ES-I3 (cell line): ENCODE results near the gene TRIOBP.

Source experiments
- H3K36me3 ChIP-seq: 2 replicates; pipeline ENCODE4 v1.6.1; 2013; ENCODE audit warnings: mild to moderate bottlenecking, low read length, control low read depth, moderate library complexity; ENCODE audit not compliant: insufficient read depth
- H3K4me1 ChIP-seq: 2 replicates; pipeline ENCODE4 v1.6.1; 2013; ENCODE audit warnings: mild to moderate bottlenecking, control low read depth, low read length; ENCODE audit not compliant: insufficient read depth
- H3K9ac ChIP-seq: 2 replicates; pipeline ENCODE4 v1.6.1; 2013; ENCODE audit warnings: low read depth, mild to moderate bottlenecking, low read length, moderate library complexity
- H3K9me3 ChIP-seq: 2 replicates; pipeline ENCODE4 v1.6.1; 2013; ENCODE audit warnings: mild to moderate bottlenecking, low read length, moderate library complexity; ENCODE audit not compliant: control insufficient read depth, insufficient read depth

The TRIOBP gene

GRCh38 chr22:37659897-37660708 lies 36.7 kb upstream of the TRIOBP start:
- no peak overlapping the region for H3K9ac ChIP-seq
- H3K36me3 ChIP-seq, result no peaks in the 10 kb centered on the region; the same call in 1 of the 2 replicates
- no peaks in the 10 kb centered on the region for H3K9me3 ChIP-seq
- H3K4me1 ChIP-seq, result peaks cover 4% of the 10 kb centered on the region; the same call in 1 of the 2 replicates

- no peaks in the 10 kb centered on the region; the same call in 1 of the 2 replicates for H3K36me3 ChIP-seq
- H3K9ac ChIP-seq, result no peak overlapping the region
- peaks cover 4% of the 10 kb centered on the region; the same call in 1 of the 2 replicates for H3K4me1 ChIP-seq
- H3K9me3 ChIP-seq, result no peaks in the 10 kb centered on the region
Observed at GRCh38 chr22:37660709-37661045, 36.2 kb upstream of the TRIOBP start.

- Histone ChIP-seq H3K9me3 (no peaks in the 10 kb centered on the region), H3K4me1 (peaks cover 4% of the 10 kb centered on the region; the same call in 1 of the 2 replicates), H3K9ac (no peak overlapping the region), H3K36me3 (peaks cover 1% of the 10 kb centered on the region; the same call in 1 of the 2 replicates)
Observed at GRCh38 chr22:37661160-37661924, 35.5 kb upstream of the TRIOBP start.

- Histone ChIP-seq H3K36me3 (peaks cover 2% of the 10 kb centered on the region; the same call in 1 of the 2 replicates), H3K4me1 (peaks cover 4% of the 10 kb centered on the region; the same call in 1 of the 2 replicates), H3K9ac (no peak overlapping the region), H3K9me3 (no peaks in the 10 kb centered on the region)
Observed at GRCh38 chr22:37662039-37662438, 34.8 kb upstream of the TRIOBP start.

- Histone ChIP-seq H3K36me3 (peaks cover 2% of the 10 kb centered on the region; the same call in 1 of the 2 replicates), H3K4me1 (peaks cover 4% of the 10 kb centered on the region; the same call in 1 of the 2 replicates), H3K9me3 (no peaks in the 10 kb centered on the region), H3K9ac (no peak overlapping the region)
Observed at GRCh38 chr22:37663521-37664140, 33.2 kb upstream of the TRIOBP start.

GRCh38 chr22:37664249-37665101 lies 32.4 kb upstream of the TRIOBP start:
- Histone ChIP-seq H3K9ac (no peak overlapping the region), H3K36me3 (peaks cover 2% of the 10 kb centered on the region; the same call in 1 of the 2 replicates), H3K4me1 (peaks cover 4% of the 10 kb centered on the region; the same call in 1 of the 2 replicates), H3K9me3 (no peaks in the 10 kb centered on the region)

- Histone ChIP-seq H3K36me3 (peaks cover 2% of the 10 kb centered on the region; the same call in 1 of the 2 replicates), H3K9ac (no peak overlapping the region), H3K9me3 (no peaks in the 10 kb centered on the region), H3K4me1 (peaks cover 4% of the 10 kb centered on the region; the same call in 1 of the 2 replicates)
Observed at GRCh38 chr22:37665487-37665886, 31.4 kb upstream of the TRIOBP start.

GRCh38 chr22:37669586-37669985 lies 27.3 kb upstream of the TRIOBP start:
- H3K9ac ChIP-seq, result no peak overlapping the region
- no peaks in the 10 kb centered on the region for H3K9me3 ChIP-seq
- peaks cover 2% of the 10 kb centered on the region; the same call in 1 of the 2 replicates for H3K36me3 ChIP-seq
- H3K4me1 ChIP-seq, result peaks cover 3% of the 10 kb centered on the region; the same call in 1 of the 2 replicates

- H3K4me1 ChIP-seq, result peaks cover 3% of the 10 kb centered on the region; the same call in 1 of the 2 replicates
- H3K9ac ChIP-seq, result no peak overlapping the region
Observed at GRCh38 chr22:37672206-37672919, 24.5 kb upstream of the TRIOBP start.

GRCh38 chr22:37672920-37673455 lies 23.9 kb upstream of the TRIOBP start:
- no peaks in the 10 kb centered on the region for H3K9me3 ChIP-seq
- no peak overlapping the region for H3K9ac ChIP-seq
- H3K4me1 ChIP-seq, result peaks cover 3% of the 10 kb centered on the region; the same call in 1 of the 2 replicates
- H3K36me3 ChIP-seq, result no peaks in the 10 kb centered on the region

More at GRCh38 chr22:37672206-37672919, 24.5 kb upstream of the TRIOBP start:
- H3K36me3 ChIP-seq, result no peaks in the 10 kb centered on the region
- H3K9me3 ChIP-seq, result no peaks in the 10 kb centered on the region

- H3K36me3 ChIP-seq, result no peaks in the 10 kb centered on the region
- peaks cover 7% of the 10 kb centered on the region for H3K4me1 ChIP-seq
- H3K9me3 ChIP-seq, result no peaks in the 10 kb centered on the region
- H3K9ac ChIP-seq, result no peak overlapping the region
Observed at GRCh38 chr22:37674248-37674647, 22.6 kb upstream of the TRIOBP start.

GRCh38 chr22:37674951-37675929 lies 21.6 kb upstream of the TRIOBP start, which contains the start of gene LGALS1:
Gene LGALS1 (plus strand): TSS chr22:37675636. CDS start chr22:37675703, 67 bp downstream.
- Histone ChIP-seq H3K36me3 (no peaks in the 10 kb centered on the region), H3K9me3 (no peaks in the 10 kb centered on the region), H3K4me1 (peaks cover 7% of the 10 kb centered on the region), H3K9ac (peak within 1 kb of the TSS; percentile 66)
